Measurements from ENCODE around the gene MAP3K13. TPM values are rescaled to one million over a fixed set of nuclear protein-coding genes. Genes with fewer than 3 reads are reported as not detected.

The MAP3K13 gene
- total RNA-seq, 1 experiment from 2014 or later, result 10.6 TPM

DNA sequence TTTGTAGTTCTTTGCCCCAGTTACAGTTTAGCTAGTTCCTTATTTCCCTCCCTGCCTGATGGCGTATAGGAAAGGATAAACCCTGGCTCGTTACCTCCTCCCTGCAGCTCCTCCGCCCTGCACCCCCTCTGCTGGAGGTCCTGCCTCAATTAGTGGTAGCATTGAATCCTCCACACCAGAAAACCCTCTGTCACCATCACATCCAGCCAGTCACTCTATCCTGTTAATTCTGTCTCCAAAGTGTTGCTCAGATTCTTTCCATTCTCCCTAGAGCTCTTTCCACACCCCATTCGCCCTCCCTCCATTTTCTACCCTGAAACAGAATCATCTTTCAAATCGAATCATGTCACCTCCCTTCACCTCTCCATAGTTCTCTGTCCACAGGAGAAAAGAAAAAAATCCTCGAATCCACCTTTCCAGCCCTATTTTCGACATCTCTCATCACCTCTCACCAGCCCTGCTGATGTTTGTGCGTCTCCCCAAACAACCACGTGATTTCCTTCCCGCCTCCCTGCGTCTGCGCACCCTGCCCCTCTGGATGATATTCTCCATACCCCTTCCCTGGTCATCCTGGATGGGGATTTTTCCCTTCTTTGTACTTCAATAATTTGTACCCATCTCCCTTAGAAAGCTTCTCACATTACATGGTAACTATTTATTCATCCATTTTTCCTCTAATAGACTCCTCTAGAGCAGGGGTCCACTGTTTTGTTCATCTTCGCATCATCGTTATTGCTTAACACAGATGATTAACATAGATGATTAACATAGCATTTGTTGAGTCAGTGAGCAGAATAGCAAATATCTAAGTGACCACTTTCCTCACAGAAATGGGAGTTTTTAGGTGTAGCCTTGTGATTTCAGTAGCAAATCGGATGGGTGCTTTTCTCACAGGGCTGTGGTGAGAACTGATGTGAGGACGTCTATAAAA lies 37.1 kb downstream of the MAP3K13 start:
- no peaks in the 10 kb centered on the region for H3K9me3 ChIP-seq (ENCODE audit: control insufficient read depth, low read depth, low read length)
- H3K18ac ChIP-seq (ENCODE audit: insufficient read length, low read depth, low read length), result no peak overlapping the region
- Mint-ChIP-seq H3K27me3 (ENCODE audit: low read depth) (no peaks in the 10 kb centered on the region), H3K4me3 (no peak overlapping the region), H3K4me1 (no peaks in the 10 kb centered on the region), H3K9me3 (no peaks in the 10 kb centered on the region), H3K27ac (no peak overlapping the region), H3K36me3 (ENCODE audit: insufficient read depth in 1 of 3, low read depth in 3 of 3) (no peaks in the 10 kb centered on the region)
- H2AFZ ChIP-seq (ENCODE audit: low read length), result no peak overlapping the region
- no peak overlapping the region for H2BK120ac ChIP-seq (ENCODE audit: low read depth, low read length, poor library complexity, severe bottlenecking)
- no peak overlapping the region for H2BK20ac ChIP-seq (ENCODE audit: low read depth, low read length, poor library complexity, severe bottlenecking)
- H4K20me1 ChIP-seq (ENCODE audit: control insufficient read depth, insufficient read depth, insufficient read length), result no peaks in the 10 kb centered on the region
- H4K5ac ChIP-seq (ENCODE audit: insufficient read length, low read depth, low read length), result no peak overlapping the region
- H3K23me2 ChIP-seq (ENCODE audit: insufficient read length, low read depth, low read length, poor library complexity, severe bottlenecking), result no peaks in the 10 kb centered on the region
- H3K23ac ChIP-seq (ENCODE audit: insufficient read length, low read depth, low read length), result no peak overlapping the region
- no peak overlapping the region for H2BK12ac ChIP-seq (ENCODE audit: insufficient read length, low read depth, low read length)
- H3K27ac ChIP-seq (ENCODE audit: insufficient read length, low read depth, low read length), result no peak overlapping the region
- H3K79me1 ChIP-seq (ENCODE audit: insufficient read depth, low read depth, low read length, poor library complexity, severe bottlenecking), result no peaks in the 10 kb centered on the region
- H3K56ac ChIP-seq (ENCODE audit: insufficient read length, low read depth, low read length), result no peak overlapping the region
- no peak overlapping the region for H4K8ac ChIP-seq (replicated peaks; ENCODE audit: insufficient read length, low read depth, low read length)
- no peak overlapping the region for H3K14ac ChIP-seq (ENCODE audit: insufficient read depth, low read length)
- no peaks in the 10 kb centered on the region; the same call in 1 of the 2 replicates for H3K4me1 ChIP-seq (ENCODE audit: insufficient read depth, low read length)
- no peaks in the 10 kb centered on the region for H3K79me2 ChIP-seq (ENCODE audit: insufficient read depth, low read length)
- no peaks in the 10 kb centered on the region for H3K27me3 ChIP-seq (ENCODE audit: insufficient read depth, low read length)
- TF ChIP-seq, protein P1, sequence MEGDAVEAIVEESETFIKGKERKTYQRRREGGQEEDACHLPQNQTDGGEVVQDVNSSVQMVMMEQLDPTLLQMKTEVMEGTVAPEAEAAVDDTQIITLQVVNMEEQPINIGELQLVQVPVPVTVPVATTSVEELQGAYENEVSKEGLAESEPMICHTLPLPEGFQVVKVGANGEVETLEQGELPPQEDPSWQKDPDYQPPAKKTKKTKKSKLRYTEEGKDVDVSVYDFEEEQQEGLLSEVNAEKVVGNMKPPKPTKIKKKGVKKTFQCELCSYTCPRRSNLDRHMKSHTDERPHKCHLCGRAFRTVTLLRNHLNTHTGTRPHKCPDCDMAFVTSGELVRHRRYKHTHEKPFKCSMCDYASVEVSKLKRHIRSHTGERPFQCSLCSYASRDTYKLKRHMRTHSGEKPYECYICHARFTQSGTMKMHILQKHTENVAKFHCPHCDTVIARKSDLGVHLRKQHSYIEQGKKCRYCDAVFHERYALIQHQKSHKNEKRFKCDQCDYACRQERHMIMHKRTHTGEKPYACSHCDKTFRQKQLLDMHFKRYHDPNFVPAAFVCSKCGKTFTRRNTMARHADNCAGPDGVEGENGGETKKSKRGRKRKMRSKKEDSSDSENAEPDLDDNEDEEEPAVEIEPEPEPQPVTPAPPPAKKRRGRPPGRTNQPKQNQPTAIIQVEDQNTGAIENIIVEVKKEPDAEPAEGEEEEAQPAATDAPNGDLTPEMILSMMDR (conservative IDR thresholded peaks at IDR 0.05), result no peak
- H2BK15ac ChIP-seq (ENCODE audit: low read depth, low read length), result no peak overlapping the region
- H3K4ac ChIP-seq (ENCODE audit: low read depth, low read length), result no peak overlapping the region
- H2AK5ac ChIP-seq (ENCODE audit: insufficient read length, low read length), result no peak overlapping the region
- no peak overlapping the region for H3T11ph ChIP-seq (ENCODE audit: low read length)
- no peak overlapping the region for H2BK5ac ChIP-seq (ENCODE audit: insufficient read length, low read length)
- no peak for DNase-seq
- no peak overlapping the region for H3K9ac ChIP-seq (ENCODE audit: extremely low read depth, insufficient read length, low read length)
- H4K91ac ChIP-seq (ENCODE audit: insufficient read length, low read depth, low read length), result no peak overlapping the region
- WGBS (ENCODE audit: extremely low coverage, insufficient read length, low lambda C conversion rate), result no CpG with 5 or more reads among the region's 16 CpGs
- no peak overlapping the region for H3K4me2 ChIP-seq (ENCODE audit: insufficient read depth, insufficient read length, low read length)

All from H9 (cell line).